IPS-NIHi11 (cell line): Measurements from ENCODE around the gene TMEM98.
"Not testable (repeated sequence)": the region's sequence is repeated elsewhere in the genome, so short reads cannot be mapped to it uniquely, and the experiment has no call there.

ENCODE experiments used
- DNase-seq: peaks from one replicate; pipeline ENCODE4 v3.0.0; 2012; ENCODE audit warnings: mixed read lengths, low spot score

TMEM98 gene

GRCh38 chr17:32943647-32944191, 15.8 kb downstream of the TMEM98 start:
- no peak for DNase-seq

- no peak for DNase-seq
These were observed 16.5 kb downstream of the TMEM98 start for GRCh38 chr17:32944248-32945020.

GRCh38 chr17:32946375-32947135, 18.6 kb downstream of the TMEM98 start:
- DNase-seq: no peak

GRCh38 chr17:32947736-32948135, 19.8 kb downstream of the TMEM98 start:
- DNase-seq: no peak

GRCh38 chr17:32949181-32949580, 21.2 kb downstream of the TMEM98 start:
- DNase-seq: no peak

- DNase-seq: not testable (repeated sequence)
These were observed 24.5 kb downstream of the TMEM98 start for GRCh38 chr17:32952491-32952890.

GRCh38 chr17:32953045-32953444, 25.1 kb downstream of the TMEM98 start:
- DNase-seq: no peak

GRCh38 chr17:32953857-32954256, 25.9 kb downstream of the TMEM98 start:
- no peak for DNase-seq

- no peak for DNase-seq
These were observed 26.5 kb downstream of the TMEM98 start for GRCh38 chr17:32954477-32954876.

GRCh38 chr17:32955155-32955554, 27.2 kb downstream of the TMEM98 start:
- DNase-seq: no peak

- no peak for DNase-seq
These were observed 28.5 kb downstream of the TMEM98 start for GRCh38 chr17:32956240-32956970.

- no peak for DNase-seq
These were observed 30.5 kb downstream of the TMEM98 start for GRCh38 chr17:32958418-32958817.

GRCh38 chr17:32960815-32961214, 32.9 kb downstream of the TMEM98 start:
- DNase-seq: no peak

GRCh38 chr17:32962320-32962711, 34.4 kb downstream of the TMEM98 start:
- no peak for DNase-seq

GRCh38 chr17:32964541-32964940, 36.6 kb downstream of the TMEM98 start:
- no peak for DNase-seq

- DNase-seq: not testable (repeated sequence)
These were observed 41.3 kb downstream of the TMEM98 start for GRCh38 chr17:32969231-32969630.

GRCh38 chr17:32970281-32970680, 42.3 kb downstream of the TMEM98 start:
- no peak for DNase-seq

- DNase-seq: no peak
These were observed 43.2 kb downstream of the TMEM98 start for GRCh38 chr17:32971171-32971570.

GRCh38 chr17:32976131-32976530, 48.2 kb downstream of the TMEM98 start:
- no peak for DNase-seq

GRCh38 chr17:32976605-32977004, 48.7 kb downstream of the TMEM98 start:
- DNase-seq: no peak

GRCh38 chr17:32980230-32980629, 52.3 kb downstream of the TMEM98 start:
- DNase-seq: no peak

- not testable (repeated sequence) for DNase-seq
These were observed 53.7 kb downstream of the TMEM98 start for GRCh38 chr17:32981611-32982010.
